Heart right ventricle (tissue), 16 donors: ENCODE results near the gene EEFSEC. TPM values are rescaled to one million over a fixed set of nuclear protein-coding genes. Genes with fewer than 3 reads are reported as not detected.
A peak's percentile ranks its signal among the peaks of the same experiment; 100 is the strongest.

Experiments used
- ATAC-seq, 8 donors: fragments of 200-7000 bp; cut with Tn5 transposase; one replicate each; pipeline ENCODE4 v1.9.1; 2020; ENCODE audit warnings: mild to moderate bottlenecking in 8 of 8, moderate library complexity in 8 of 8, moderate number of reproducible peaks in 1 of 8
- DNase-seq, 2 donors: peaks; one replicate each; pipeline ENCODE4 v3.0.0-alpha.2; 2020
- H3K27ac ChIP-seq, 10 donors: fragments of 200-600 bp; sonication (generic) in 2 of 10; one replicate each; pipeline versions ENCODE4 v1.5.0 to v1.8.0; 2020 to 2022; ENCODE audit warnings: mild to moderate bottlenecking in 3 of 10
- H3K27me3 ChIP-seq, 7 donors: fragments of 200-600 bp; one replicate each; pipeline ENCODE4 v1.8.0; 2021 to 2022; ENCODE audit warnings: mild to moderate bottlenecking in 2 of 7
- H3K36me3 ChIP-seq, 9 donors: fragments of 200-600 bp; sonication (generic) in 1 of 9; one replicate each; pipeline versions ENCODE4 v1.5.0 to v1.8.0; 2020 to 2022; ENCODE audit warnings: mild to moderate bottlenecking in 2 of 9
- H3K4me1 ChIP-seq, 9 donors: fragments of 200-600 bp; sonication (generic) in 1 of 9; one replicate each; pipeline versions ENCODE4 v1.5.0 to v1.8.0; 2020 to 2022; ENCODE audit warnings: mild to moderate bottlenecking in 4 of 9
- H3K4me3 ChIP-seq, 10 donors: fragments of 200-600 bp; sonication (generic) in 2 of 10; one replicate each; pipeline versions ENCODE4 v1.5.0 to v1.8.0; 2020 to 2022; ENCODE audit warnings: mild to moderate bottlenecking in 7 of 10, moderate library complexity in 2 of 10
- H3K9me3 ChIP-seq, 11 donors: fragments of 200-600 bp in 10 of 11; sonication (generic) in 2 of 11; one replicate each; pipeline versions ENCODE4 v1.5.0 to v1.8.0; 2013 to 2022; ENCODE audit warnings: mild to moderate bottlenecking in 2 of 11, control low read depth in 1 of 11, moderate library complexity in 1 of 11
- CTCF ChIP-seq, 9 donors: fragments of 200-600 bp; sonication (generic) in 2 of 9; IDR thresholded peaks; one replicate each; pipeline versions ENCODE4 v1.5.0 to v1.8.0; 2021 to 2022; ENCODE audit warnings: antibody characterized with exemption in 9 of 9, mild to moderate bottlenecking in 5 of 9, moderate library complexity in 1 of 9
- WGBS, 2 donors: extraction: QIAGEN DNeasy Blood & Tissue Kit; methylation state at CpG; one replicate each; pipeline ENCODE4 v1.1.7; 2013; ENCODE audit warnings: inconsistent platforms in 1 of 2; 5-methylcytosine and 5-hydroxymethylcytosine counted together
- intact Hi-C, 10 donors: fragments of 100-400 bp; cut with DNase I; formaldehyde crosslinking; loops; one replicate each; pipeline versions ENCODE4 v1.11.1 to v1.14.2; 2022
- polyA plus RNA-seq, 2 donors: library from polyadenylated mRNA; stranded (reverse); fragments of 200-250 nt; gene quantifications; one replicate each; pipeline ENCODE4 v1.2.3, GENCODE V29; 2013
- total RNA-seq, 10 donors: library from RNA; stranded (reverse); fragmentation: NEBNext Ultra II Directional in 3 of 10; extraction: Animal tissue kit (Norgen Biotek cat#: 25700) in 3 of 10; gene quantifications; one replicate each; pipeline versions ENCODE4 v1.2.1 to v1.2.4, GENCODE V29; 2021 to 2023
- donor health status: Arrhythmogenic right ventricular cardiomyopathy.
- donor health status: ischemic (EF 13 %, LVEDD 7.1; RV severe dilation, severe dysfunction).
- donor health status: healthy with polysubstance abuse.
- donor health status: DM: no; HTN: yes; CAD: no.
- donor health status: DM: no; HTN: no; CAD: no.
- donor health status: ischemic (EF 25% LVEDD 6.9; RV normal size, moderate dysfunction).
- donor health status: ischemic (EF 25% LVEDD 5.7; RV mildly dilated, moderate dysfunction).
- donor health status: healthy.
- donor health status: DM: yes; HTN: yes; CAD: no.
- donor health status: Ischemic cardiomyopathy.
- donor health status: ischemic (EF 35%, LVEDD 5.7; RV mildly dilated, moderate dysfunction).
- donor health status: nonischemic (EF 11% LVEDD 7.7; RV severe dilation, severe dysfunction).
- donor health status: DM: yes; HTN: yes; CAD: no.
- donor health status: PGD.
- donor health status: ischemic (EF 29% LVEDD 5.4; RV normal size, mild dysfunction).
- donor health status: nonischemic (EF 23%, LVEDD 6.1; RV moderate dilation, normal function).

Gene EEFSEC
- total and polyA plus RNA-seq, 12 donors = 16.5 to 29.5 (median 25.0) TPM

- Histone ChIP-seq H3K4me3 (no peak overlapping the region), H3K4me1 (peaks cover 0 to 6% (median 0%) of the 10 kb centered on the region in 9 donors), H3K36me3 (peaks cover 0 to 19% (median 0%) of the 10 kb centered on the region in 9 donors), H3K27ac (no peak overlapping the region), H3K9me3 (no peaks in the 10 kb centered on the region), H3K27me3 (no peaks in the 10 kb centered on the region)
- no peak for DNase-seq
- WGBS, 2 donors = 83 to 88% methylated on average over 17 of the region's 17 CpGs
- peak; percentile 8 to 77 (median 50) for ATAC-seq
- intact Hi-C loops = loop anchor here in 8 of 10 donors (2.0 to 10.0 kb wide), 6 partner anchors 91 to 229 kb away; no protein-coding TSS in a partner anchor
- TF ChIP-seq CTCF (IDR thresholded peaks at IDR 0.05) = peak in 1 of 9 donors; percentile 14
Observed at GRCh38 chr3:128323206-128324081, 170.2 kb downstream of the EEFSEC start.

GRCh38 chr3:128324911-128325592 is 171.8 kb downstream of the EEFSEC start:
- 77 to 90% methylated on average over 8 of the region's 8 CpGs for WGBS, 2 donors
- DNase-seq = no peak
- TF ChIP-seq CTCF (IDR thresholded peaks at IDR 0.05) = no peak
- intact Hi-C loops = loop anchor here in 7 of 10 donors (5.0 to 10.0 kb wide), 5 partner anchors 93 to 230 kb away; no protein-coding TSS in a partner anchor
- Histone ChIP-seq H3K4me3 (no peak overlapping the region), H3K9me3 (no peaks in the 10 kb centered on the region), H3K36me3 (peaks cover 0 to 6% (median 0%) of the 10 kb centered on the region in 9 donors), H3K4me1 (peaks cover 0 to 6% (median 0%) of the 10 kb centered on the region in 9 donors), H3K27me3 (no peaks in the 10 kb centered on the region), H3K27ac (no peak overlapping the region)
- no peak for ATAC-seq

GRCh38 chr3:128326051-128326823 is 173.0 kb downstream of the EEFSEC start:
- no peaks in the 10 kb centered on the region for H3K27me3 ChIP-seq
- no peaks in the 10 kb centered on the region for H3K36me3 ChIP-seq
- no peaks in the 10 kb centered on the region for H3K9me3 ChIP-seq
- no peak overlapping the region for H3K27ac ChIP-seq
- DNase-seq = no peak
- intact Hi-C loops = loop anchor here in 4 of 10 donors (10.0 kb wide), 2 partner anchors 151 to 231 kb away; no protein-coding TSS in a partner anchor
- H3K4me1 ChIP-seq = peaks cover 0 to 6% (median 0%) of the 10 kb centered on the region in 9 donors
- TF ChIP-seq CTCF (IDR thresholded peaks at IDR 0.05) = no peak
- H3K4me3 ChIP-seq = no peak overlapping the region
- 84 to 87% methylated on average over 4 of the region's 4 CpGs for WGBS, 2 donors
- ATAC-seq = no peak
